K562 (cell line): Measurements from ENCODE around the gene ABCC1.

Source experiments
- ATF1 ChIP-seq, 2 experiments: fragments of 450-650 bp in 1 of 2; IDR thresholded peaks; 2 replicates each; pipeline ENCODE4 v1.6.1; 2016; ENCODE audit warnings: missing compliant biosample characterization in 1 of 2, missing genetic modification characterization in 1 of 2
- C11orf30 ChIP-seq: fragments of 450-650 bp; IDR thresholded peaks from 2 replicates; pipeline ENCODE4 v1.6.1; 2016; ENCODE audit warnings: low read depth, mild to moderate bottlenecking
- CBFB ChIP-seq: sonication (generic); formaldehyde crosslinking; IDR thresholded peaks from 2 replicates; pipeline ENCODE4 v1.4.0; 2020; ENCODE audit warnings: mild to moderate bottlenecking, missing genetic modification reagents
- CTCF ChIP-seq, 3 experiments: IDR thresholded peaks in 2 of 3; conservative IDR thresholded peaks in 1 of 3; 2 replicates each; pipeline ENCODE4 v1.5.1; 2011 to 2012; ENCODE audit warnings: low read length in 3 of 3, mild to moderate bottlenecking in 3 of 3, control low read depth in 2 of 3, improper control_type of control experiment in 1 of 3, inconsistent platforms in 1 of 3, low read depth in 1 of 3, mixed read lengths in 1 of 3, moderate library complexity in 1 of 3; ENCODE audit not compliant: insufficient read depth in 2 of 3
- ILK ChIP-seq: fragments of 450-650 bp; IDR thresholded peaks from 2 replicates; pipeline ENCODE4 v1.6.1; 2016; ENCODE audit warnings: missing genetic modification characterization, low read depth, mild to moderate bottlenecking, missing compliant biosample characterization, moderate library complexity, borderline replicate concordance
- POLR2A ChIP-seq: fragments of 450-650 bp; conservative IDR thresholded peaks from 2 replicates; pipeline ENCODE4 v1.6.1; 2016
- POLR2AphosphoS5 ChIP-seq: IDR thresholded peaks from 2 replicates; pipeline ENCODE4 v1.6.1; 2011; ENCODE audit warnings: mild to moderate bottlenecking, low read depth, low read length, moderate library complexity; ENCODE audit not compliant: control insufficient read depth, insufficient read depth
- REST ChIP-seq, 2 experiments: fragments of 450-650 bp; formaldehyde crosslinking in 1 of 2; IDR thresholded peaks; 2 replicates each; pipeline versions ENCODE4 v1.4.0 to v1.6.1; 2014 to 2020; ENCODE audit warnings: mild to moderate bottlenecking in 2 of 2, borderline replicate concordance in 1 of 2, low read depth in 1 of 2
- SP1 ChIP-seq: sonication (generic); formaldehyde crosslinking; IDR thresholded peaks from 2 replicates; pipeline ENCODE4 v1.8.1; 2022; ENCODE audit warnings: mild to moderate bottlenecking, missing genetic modification reagents
- STAT5B ChIP-seq: fragments of 250-450 bp; sonication (Bioruptor Pico); IDR thresholded peaks from 2 replicates; pipeline ENCODE4 v1.8.0; 2021; ENCODE audit warnings: mild to moderate bottlenecking, inconsistent platforms
- ZBTB1 ChIP-seq: sonication (generic); formaldehyde crosslinking; IDR thresholded peaks from 2 replicates; pipeline ENCODE4 v1.8.1; 2023; ENCODE audit warnings: missing genetic modification reagents, low read depth, mild to moderate bottlenecking, borderline replicate concordance

- no peak for TF ChIP-seq POLR2A
- no peak for TF ChIP-seq SP1 (CRISPR knock-in tag)
- no peak for TF ChIP-seq REST (IDR thresholded peaks at IDR 0.05; ENCODE audit: borderline replicate concordance)
- TF ChIP-seq REST (CRISPR knock-in tag; IDR thresholded peaks at IDR 0.05; ENCODE audit: low read depth), result no peak
- no peak for TF ChIP-seq C11orf30
- TF ChIP-seq ILK (tag), result no peak
- TF ChIP-seq STAT5B, result no peak
- no peak for TF ChIP-seq ZBTB1
- no peak for TF ChIP-seq ATF1 (CRISPR knock-in tag; IDR thresholded peaks at IDR 0.05)
- TF ChIP-seq ATF1 (tag; IDR thresholded peaks at IDR 0.05), result no peak
- TF ChIP-seq CTCF (IDR thresholded peaks at IDR 0.05 in 2 of 3, conservative IDR thresholded peaks at IDR 0.05 in 1 of 3; ENCODE audit: insufficient read depth in 2 of 3, low read depth in 1 of 3, low read length in 3 of 3), result no peak
- no peak for TF ChIP-seq CBFB
- TF ChIP-seq POLR2AphosphoS5, result no peak
These were observed 17.0 kb downstream of the ABCC1 start for GRCh38 chr16:15966420-15966819.
